ENCODE data around the gene WARS2. TPM values are rescaled to one million over a fixed set of nuclear protein-coding genes. Genes with fewer than 3 reads are reported as not detected.

Gene WARS2
- total and polyA plus RNA-seq, 4 donors: 8.3 to 20.9 (median 15.6) TPM

GRCh38 chr1:119083479-119083878 lies 57.0 kb downstream of the WARS2 start:
- no peak for DNase-seq (ENCODE audit: low read depth in 4 of 6, low spot score in 6 of 6)
- Histone ChIP-seq H3K27me3 (ENCODE audit: control insufficient read depth, insufficient read depth, low read length) (no peaks in the 10 kb centered on the region), H3K9me3 (ENCODE audit: control insufficient read depth, insufficient read depth, low read length) (no peaks in the 10 kb centered on the region), H3K27ac (ENCODE audit: low read depth, low read length) (no peak overlapping the region), H3K4me3 (ENCODE audit: low read depth, low read length) (no peak overlapping the region), H3K36me3 (ENCODE audit: control insufficient read depth, insufficient read depth, low read length) (no peaks in the 10 kb centered on the region), H3K4me1 (ENCODE audit: control insufficient read depth, insufficient read depth, low read length) (no peaks in the 10 kb centered on the region)
- WGBS (ENCODE audit: insufficient coverage): no CpG with 5 or more reads among the region's 1 CpG

- Histone ChIP-seq H3K4me1 (ENCODE audit: control insufficient read depth, insufficient read depth, low read length) (no peaks in the 10 kb centered on the region), H3K27ac (ENCODE audit: low read depth, low read length) (no peak overlapping the region), H3K9me3 (ENCODE audit: control insufficient read depth, insufficient read depth, low read length) (no peaks in the 10 kb centered on the region), H3K27me3 (ENCODE audit: control insufficient read depth, insufficient read depth, low read length) (no peaks in the 10 kb centered on the region), H3K36me3 (ENCODE audit: control insufficient read depth, insufficient read depth, low read length) (no peaks in the 10 kb centered on the region), H3K4me3 (ENCODE audit: low read depth, low read length) (no peak overlapping the region)
- no peak for DNase-seq (ENCODE audit: low read depth in 4 of 6, low spot score in 6 of 6)
- 85% methylated on average over 3 of the region's 3 CpGs for WGBS (ENCODE audit: insufficient coverage)
Measured at GRCh38 chr1:119081700-119082099, 58.8 kb downstream of the WARS2 start.

GRCh38 chr1:119081267-119081666 lies 59.2 kb downstream of the WARS2 start:
- H3K4me1 ChIP-seq (ENCODE audit: control insufficient read depth, insufficient read depth, low read length): no peaks in the 10 kb centered on the region
- no peaks in the 10 kb centered on the region for H3K36me3 ChIP-seq (ENCODE audit: control insufficient read depth, insufficient read depth, low read length)
- H3K27ac ChIP-seq (ENCODE audit: low read depth, low read length): peak overlapping the region; percentile 10
- no peak overlapping the region for H3K4me3 ChIP-seq (ENCODE audit: low read depth, low read length)
- H3K9me3 ChIP-seq (ENCODE audit: control insufficient read depth, insufficient read depth, low read length): no peaks in the 10 kb centered on the region
- no peak for DNase-seq (ENCODE audit: low read depth in 4 of 6, low spot score in 6 of 6)
- no peaks in the 10 kb centered on the region for H3K27me3 ChIP-seq (ENCODE audit: control insufficient read depth, insufficient read depth, low read length)

GRCh38 chr1:119080586-119080985 lies 59.9 kb downstream of the WARS2 start:
- Histone ChIP-seq H3K4me1 (ENCODE audit: control insufficient read depth, insufficient read depth, low read length) (no peaks in the 10 kb centered on the region), H3K27ac (ENCODE audit: low read depth, low read length) (peak overlapping the region; percentile 10), H3K9me3 (ENCODE audit: control insufficient read depth, insufficient read depth, low read length) (no peaks in the 10 kb centered on the region), H3K4me3 (ENCODE audit: low read depth, low read length) (no peak overlapping the region), H3K36me3 (ENCODE audit: control insufficient read depth, insufficient read depth, low read length) (no peaks in the 10 kb centered on the region), H3K27me3 (ENCODE audit: control insufficient read depth, insufficient read depth, low read length) (no peaks in the 10 kb centered on the region)
- peak in 1 of 6 donors; percentile 44 for DNase-seq (ENCODE audit: low read depth in 4 of 6, low spot score in 6 of 6)
- WGBS (ENCODE audit: insufficient coverage): 69% methylated on average over 3 of the region's 4 CpGs

- no CpG with 5 or more reads among the region's 1 CpG for WGBS (ENCODE audit: insufficient coverage)
- no peaks in the 10 kb centered on the region for H3K4me1 ChIP-seq (ENCODE audit: control insufficient read depth, insufficient read depth, low read length)
- H3K36me3 ChIP-seq (ENCODE audit: control insufficient read depth, insufficient read depth, low read length): no peaks in the 10 kb centered on the region
- no peaks in the 10 kb centered on the region for H3K9me3 ChIP-seq (ENCODE audit: control insufficient read depth, insufficient read depth, low read length)
- no peaks in the 10 kb centered on the region for H3K27me3 ChIP-seq (ENCODE audit: control insufficient read depth, insufficient read depth, low read length)
- DNase-seq (ENCODE audit: low read depth in 4 of 6, low spot score in 6 of 6): no peak
- no peak overlapping the region for H3K27ac ChIP-seq (ENCODE audit: low read depth, low read length)
- H3K4me3 ChIP-seq (ENCODE audit: low read depth, low read length): no peak overlapping the region
Measured at GRCh38 chr1:119079881-119080280, 60.6 kb downstream of the WARS2 start.

- no peaks in the 10 kb centered on the region for H3K4me1 ChIP-seq (ENCODE audit: control insufficient read depth, insufficient read depth, low read length)
- H3K27me3 ChIP-seq (ENCODE audit: control insufficient read depth, insufficient read depth, low read length): no peaks in the 10 kb centered on the region
- H3K27ac ChIP-seq (ENCODE audit: low read depth, low read length): no peak overlapping the region
- H3K4me3 ChIP-seq (ENCODE audit: low read depth, low read length): no peak overlapping the region
- peaks cover 2% of the 10 kb centered on the region for H3K9me3 ChIP-seq (ENCODE audit: control insufficient read depth, insufficient read depth, low read length)
- no peak for DNase-seq (ENCODE audit: low read depth in 4 of 6, low spot score in 6 of 6)
- no CpG with 5 or more reads among the region's 1 CpG for WGBS (ENCODE audit: insufficient coverage)
- H3K36me3 ChIP-seq (ENCODE audit: control insufficient read depth, insufficient read depth, low read length): no peaks in the 10 kb centered on the region
Measured at GRCh38 chr1:119075614-119076013, 64.8 kb downstream of the WARS2 start.

- Histone ChIP-seq H3K27ac (ENCODE audit: low read depth, low read length) (no peak overlapping the region), H3K36me3 (ENCODE audit: control insufficient read depth, insufficient read depth, low read length) (no peaks in the 10 kb centered on the region), H3K27me3 (ENCODE audit: control insufficient read depth, insufficient read depth, low read length) (no peaks in the 10 kb centered on the region), H3K4me3 (ENCODE audit: low read depth, low read length) (no peak overlapping the region), H3K9me3 (ENCODE audit: control insufficient read depth, insufficient read depth, low read length) (peaks cover 2% of the 10 kb centered on the region), H3K4me1 (ENCODE audit: control insufficient read depth, insufficient read depth, low read length) (no peaks in the 10 kb centered on the region)
- 96% methylated on average over 2 of the region's 3 CpGs for WGBS (ENCODE audit: insufficient coverage)
- DNase-seq (ENCODE audit: low read depth in 4 of 6, low spot score in 6 of 6): no peak
Measured at GRCh38 chr1:119071321-119071720, 69.1 kb downstream of the WARS2 start.

GRCh38 chr1:119069682-119070081 lies 70.8 kb downstream of the WARS2 start:
- H3K27ac ChIP-seq (ENCODE audit: low read depth, low read length): no peak overlapping the region
- no peaks in the 10 kb centered on the region for H3K36me3 ChIP-seq (ENCODE audit: control insufficient read depth, insufficient read depth, low read length)
- no peak overlapping the region for H3K4me3 ChIP-seq (ENCODE audit: low read depth, low read length)
- no peaks in the 10 kb centered on the region for H3K4me1 ChIP-seq (ENCODE audit: control insufficient read depth, insufficient read depth, low read length)
- no CpG with 5 or more reads among the region's 5 CpGs for WGBS (ENCODE audit: insufficient coverage)
- H3K9me3 ChIP-seq (ENCODE audit: control insufficient read depth, insufficient read depth, low read length): peaks cover 2% of the 10 kb centered on the region
- no peaks in the 10 kb centered on the region for H3K27me3 ChIP-seq (ENCODE audit: control insufficient read depth, insufficient read depth, low read length)
- DNase-seq (ENCODE audit: low read depth in 4 of 6, low spot score in 6 of 6): no peak

GRCh38 chr1:119068427-119068826 lies 72.0 kb downstream of the WARS2 start:
- Histone ChIP-seq H3K4me3 (ENCODE audit: low read depth, low read length) (no peak overlapping the region), H3K9me3 (ENCODE audit: control insufficient read depth, insufficient read depth, low read length) (peaks cover 2% of the 10 kb centered on the region), H3K27me3 (ENCODE audit: control insufficient read depth, insufficient read depth, low read length) (no peaks in the 10 kb centered on the region), H3K4me1 (ENCODE audit: control insufficient read depth, insufficient read depth, low read length) (no peaks in the 10 kb centered on the region), H3K27ac (ENCODE audit: low read depth, low read length) (no peak overlapping the region), H3K36me3 (ENCODE audit: control insufficient read depth, insufficient read depth, low read length) (no peaks in the 10 kb centered on the region)
- DNase-seq (ENCODE audit: low read depth in 4 of 6, low spot score in 6 of 6): no peak
- WGBS (ENCODE audit: insufficient coverage): no CpG with 5 or more reads among the region's 4 CpGs

- Histone ChIP-seq H3K9me3 (ENCODE audit: control insufficient read depth, insufficient read depth, low read length) (no peaks in the 10 kb centered on the region), H3K36me3 (ENCODE audit: control insufficient read depth, insufficient read depth, low read length) (no peaks in the 10 kb centered on the region), H3K4me3 (ENCODE audit: low read depth, low read length) (no peak overlapping the region), H3K4me1 (ENCODE audit: control insufficient read depth, insufficient read depth, low read length) (no peaks in the 10 kb centered on the region), H3K27ac (ENCODE audit: low read depth, low read length) (no peak overlapping the region), H3K27me3 (ENCODE audit: control insufficient read depth, insufficient read depth, low read length) (no peaks in the 10 kb centered on the region)
- no peak for DNase-seq (ENCODE audit: low read depth in 4 of 6, low spot score in 6 of 6)
Measured at GRCh38 chr1:119061700-119062099, 78.8 kb downstream of the WARS2 start.

All from spinal cord (tissue), 10 donors.